ENCODE results near the gene CNIH3.

DNA sequence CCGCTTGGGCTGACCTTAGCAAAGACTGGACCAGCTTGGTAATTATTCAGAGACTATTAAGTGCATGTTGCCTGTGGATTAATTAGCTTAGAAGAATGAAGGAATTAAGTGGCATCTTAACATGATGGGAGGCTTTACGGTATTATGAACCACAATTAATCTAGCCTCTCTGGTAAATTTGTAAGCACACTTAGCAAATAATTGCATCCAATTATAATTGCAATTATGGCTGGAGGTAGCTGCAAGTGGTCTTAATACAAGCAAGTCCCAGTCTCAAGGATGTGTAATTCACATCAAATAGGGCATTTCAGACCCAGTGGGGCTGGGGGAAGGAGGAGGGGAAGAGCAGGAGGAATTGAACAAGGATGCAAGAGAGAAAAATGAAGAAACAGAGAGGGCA lies 151.6 kb downstream of the CNIH3 start:
- TF ChIP-seq, protein P1, sequence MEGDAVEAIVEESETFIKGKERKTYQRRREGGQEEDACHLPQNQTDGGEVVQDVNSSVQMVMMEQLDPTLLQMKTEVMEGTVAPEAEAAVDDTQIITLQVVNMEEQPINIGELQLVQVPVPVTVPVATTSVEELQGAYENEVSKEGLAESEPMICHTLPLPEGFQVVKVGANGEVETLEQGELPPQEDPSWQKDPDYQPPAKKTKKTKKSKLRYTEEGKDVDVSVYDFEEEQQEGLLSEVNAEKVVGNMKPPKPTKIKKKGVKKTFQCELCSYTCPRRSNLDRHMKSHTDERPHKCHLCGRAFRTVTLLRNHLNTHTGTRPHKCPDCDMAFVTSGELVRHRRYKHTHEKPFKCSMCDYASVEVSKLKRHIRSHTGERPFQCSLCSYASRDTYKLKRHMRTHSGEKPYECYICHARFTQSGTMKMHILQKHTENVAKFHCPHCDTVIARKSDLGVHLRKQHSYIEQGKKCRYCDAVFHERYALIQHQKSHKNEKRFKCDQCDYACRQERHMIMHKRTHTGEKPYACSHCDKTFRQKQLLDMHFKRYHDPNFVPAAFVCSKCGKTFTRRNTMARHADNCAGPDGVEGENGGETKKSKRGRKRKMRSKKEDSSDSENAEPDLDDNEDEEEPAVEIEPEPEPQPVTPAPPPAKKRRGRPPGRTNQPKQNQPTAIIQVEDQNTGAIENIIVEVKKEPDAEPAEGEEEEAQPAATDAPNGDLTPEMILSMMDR (IDR thresholded peaks at IDR 0.05): no peak
- TF ChIP-seq POLR2A (IDR thresholded peaks at IDR 0.05): no peak
